Ovary (tissue), 3 donors: ENCODE data around the gene NGF.

Experiments used
- EP300 ChIP-seq: sonication (generic); formaldehyde crosslinking; IDR thresholded peaks from one replicate; pipeline ENCODE4 v1.6.1; 2017; ENCODE audit warnings: antibody characterized with exemption
- POLR2A ChIP-seq: fragments of 450-650 bp; IDR thresholded peaks from one replicate; pipeline ENCODE4 v1.6.1; 2017; ENCODE audit warnings: antibody characterized with exemption, mild to moderate bottlenecking, moderate library complexity
- TF ChIP-seq, protein P1 (sequence below), 3 donors: fragments of 450-650 bp in 2 of 3; fragments of 200-600 bp in 1 of 3; IDR thresholded peaks; one replicate each; pipeline versions ENCODE4 v1.5.1 to v1.8.0; 2016 to 2022; ENCODE audit warnings: antibody characterized with exemption in 3 of 3, mild to moderate bottlenecking in 1 of 3
- donor health status: DM: no; HTN: no; CAD: no.

DNA sequence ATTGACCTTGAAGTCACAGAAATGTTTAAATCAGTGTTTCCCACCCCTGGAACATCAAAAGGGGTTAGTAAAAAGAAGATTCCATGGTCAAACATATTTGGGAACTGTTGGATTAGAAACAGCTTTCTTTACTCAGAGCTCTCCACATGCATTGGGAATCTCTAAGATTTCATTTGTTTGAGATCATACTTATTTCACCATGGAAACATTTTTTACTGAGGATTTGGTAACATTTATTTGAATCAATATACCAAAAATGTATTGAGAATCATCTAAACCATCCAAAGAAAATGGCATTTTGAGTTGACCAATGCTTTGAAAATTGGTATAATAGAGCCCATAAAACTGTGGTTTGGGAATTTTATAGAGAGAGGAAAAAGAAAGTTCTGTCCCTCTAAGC is 25.3 kb downstream of the NGF start:
- TF ChIP-seq POLR2A (no peak), EP300 (no peak)
- TF ChIP-seq, protein P1, sequence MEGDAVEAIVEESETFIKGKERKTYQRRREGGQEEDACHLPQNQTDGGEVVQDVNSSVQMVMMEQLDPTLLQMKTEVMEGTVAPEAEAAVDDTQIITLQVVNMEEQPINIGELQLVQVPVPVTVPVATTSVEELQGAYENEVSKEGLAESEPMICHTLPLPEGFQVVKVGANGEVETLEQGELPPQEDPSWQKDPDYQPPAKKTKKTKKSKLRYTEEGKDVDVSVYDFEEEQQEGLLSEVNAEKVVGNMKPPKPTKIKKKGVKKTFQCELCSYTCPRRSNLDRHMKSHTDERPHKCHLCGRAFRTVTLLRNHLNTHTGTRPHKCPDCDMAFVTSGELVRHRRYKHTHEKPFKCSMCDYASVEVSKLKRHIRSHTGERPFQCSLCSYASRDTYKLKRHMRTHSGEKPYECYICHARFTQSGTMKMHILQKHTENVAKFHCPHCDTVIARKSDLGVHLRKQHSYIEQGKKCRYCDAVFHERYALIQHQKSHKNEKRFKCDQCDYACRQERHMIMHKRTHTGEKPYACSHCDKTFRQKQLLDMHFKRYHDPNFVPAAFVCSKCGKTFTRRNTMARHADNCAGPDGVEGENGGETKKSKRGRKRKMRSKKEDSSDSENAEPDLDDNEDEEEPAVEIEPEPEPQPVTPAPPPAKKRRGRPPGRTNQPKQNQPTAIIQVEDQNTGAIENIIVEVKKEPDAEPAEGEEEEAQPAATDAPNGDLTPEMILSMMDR (IDR thresholded peaks at IDR 0.05) = no peak
